ENCODE results near the gene MYO9A. TPM values are rescaled to one million over a fixed set of nuclear protein-coding genes. Genes with fewer than 3 reads are reported as not detected.

Gene MYO9A
- total and polyA plus RNA-seq, 3 donors from 2014 or later, result 68.9 to 126 (median 103) TPM

GRCh38 chr15:71825021-71825730, 292.8 kb downstream of the MYO9A start:
- Histone ChIP-seq H3K27me3 (no peaks in the 10 kb centered on the region), H3K27ac (no peak overlapping the region), H3K4me1 (no peaks in the 10 kb centered on the region), H3K4me3 (no peak overlapping the region), H3K9me3 (no peaks in the 10 kb centered on the region), H3K36me3 (ENCODE audit: low read depth, missing control alignments) (no peaks in the 10 kb centered on the region)
- intact Hi-C loops (cut with DNase I; ENCODE audit: low total_unique reads), result no loop called here
- TF ChIP-seq POLR2A (IDR thresholded peaks at IDR 0.05), result no peak
- 87 to 92% methylated on average over 4 of the region's 4 CpGs for WGBS, 2 donors
- no peak for DNase-seq

GRCh38 chr15:71823801-71824200, 294.1 kb downstream of the MYO9A start:
- 65 to 68% methylated on average over 3 of the region's 3 CpGs for WGBS, 2 donors
- Histone ChIP-seq H3K36me3 (ENCODE audit: low read depth, missing control alignments) (no peaks in the 10 kb centered on the region), H3K27me3 (no peaks in the 10 kb centered on the region), H3K27ac (no peak overlapping the region), H3K4me1 (no peaks in the 10 kb centered on the region), H3K9me3 (no peaks in the 10 kb centered on the region), H3K4me3 (no peak overlapping the region)
- intact Hi-C loops (cut with DNase I; ENCODE audit: low total_unique reads), result no loop called here
- no peak for DNase-seq
- TF ChIP-seq CTCF (IDR thresholded peaks at IDR 0.05) (no peak), POLR2A (IDR thresholded peaks at IDR 0.05) (no peak)

GRCh38 chr15:71822890-71823630, 294.9 kb downstream of the MYO9A start:
- no peak overlapping the region for H3K27ac ChIP-seq
- H3K9me3 ChIP-seq, result no peaks in the 10 kb centered on the region
- WGBS, 2 donors, result 87 to 90% methylated on average over 3 of the region's 3 CpGs
- no peaks in the 10 kb centered on the region for H3K27me3 ChIP-seq
- intact Hi-C loops (cut with DNase I; ENCODE audit: low total_unique reads), result no loop called here
- DNase-seq, result no peak
- no peak overlapping the region for H3K4me3 ChIP-seq
- H3K36me3 ChIP-seq (ENCODE audit: low read depth, missing control alignments), result no peaks in the 10 kb centered on the region
- no peak for TF ChIP-seq CTCF (IDR thresholded peaks at IDR 0.05)
- H3K4me1 ChIP-seq, result no peaks in the 10 kb centered on the region

DNA sequence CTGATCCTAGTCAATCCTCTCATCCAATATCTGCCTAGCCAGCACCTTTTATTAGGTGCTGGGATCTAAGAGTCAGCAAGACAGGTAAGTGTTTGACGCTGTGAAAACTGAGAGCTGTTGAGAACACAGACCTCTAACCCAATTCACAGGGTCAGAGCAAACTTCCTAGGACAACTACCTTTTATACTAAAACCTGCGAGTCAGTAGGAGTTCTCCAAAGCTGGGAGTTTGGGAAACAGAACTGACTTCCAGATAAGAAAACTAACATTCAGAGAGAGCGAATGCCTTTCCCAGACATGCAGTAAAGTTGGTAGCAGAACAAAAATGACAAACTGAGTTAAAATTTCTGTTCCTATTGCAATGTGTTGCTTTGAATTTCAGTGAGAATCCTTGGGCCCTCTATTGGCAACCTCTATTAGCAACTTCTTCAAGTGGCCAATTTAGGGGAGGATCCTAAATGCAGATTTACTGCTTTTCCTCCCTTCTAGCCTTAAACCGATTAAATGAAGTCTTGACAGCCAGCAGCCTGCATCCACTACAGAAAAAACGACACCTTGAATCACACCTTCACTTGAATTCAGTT, 296.3 kb downstream of the MYO9A start:
- DNase-seq, result no peak
- WGBS, 2 donors, result 88 to 97% methylated on average over 5 of the region's 5 CpGs
- no peaks in the 10 kb centered on the region for H3K27me3 ChIP-seq
- no peak overlapping the region for H3K27ac ChIP-seq
- no peaks in the 10 kb centered on the region for H3K9me3 ChIP-seq
- H3K36me3 ChIP-seq (ENCODE audit: low read depth, missing control alignments), result no peaks in the 10 kb centered on the region
- intact Hi-C loops (cut with DNase I; ENCODE audit: low total_unique reads), result no loop called here
- H3K4me1 ChIP-seq, result no peaks in the 10 kb centered on the region
- H3K4me3 ChIP-seq, result no peak overlapping the region
- TF ChIP-seq POLR2A (IDR thresholded peaks at IDR 0.05), result no peak
- no peak for TF ChIP-seq CTCF (IDR thresholded peaks at IDR 0.05)

GRCh38 chr15:71820127-71820526, 297.8 kb downstream of the MYO9A start:
- Histone ChIP-seq H3K4me1 (no peaks in the 10 kb centered on the region), H3K9me3 (no peaks in the 10 kb centered on the region), H3K4me3 (no peak overlapping the region), H3K36me3 (ENCODE audit: low read depth, missing control alignments) (no peaks in the 10 kb centered on the region), H3K27ac (no peak overlapping the region), H3K27me3 (no peaks in the 10 kb centered on the region)
- DNase-seq, result no peak
- TF ChIP-seq POLR2A (IDR thresholded peaks at IDR 0.05), result no peak
- TF ChIP-seq CTCF (IDR thresholded peaks at IDR 0.05), result no peak
- WGBS, 2 donors, result 93 to 100% methylated on average over 1 of the region's 1 CpG
- intact Hi-C loops (cut with DNase I; ENCODE audit: low total_unique reads), result no loop called here
